Panc1 (cell line): ENCODE data around the gene LRRC70.

ENCODE experiments used
- POLR2AphosphoS5 ChIP-seq: IDR thresholded peaks from 2 replicates; pipeline ENCODE4 v1.6.1; 2012; ENCODE audit warnings: mild to moderate bottlenecking, low read depth, low read length, moderate library complexity
- TCF7L2 ChIP-seq: IDR thresholded peaks from 2 replicates; pipeline ENCODE4 v1.6.1; 2011; ENCODE audit warnings: mild to moderate bottlenecking, low read depth, low read length, inconsistent platforms

GRCh38 chr5:62605638-62606037, 27.0 kb downstream of the LRRC70 start:
- TF ChIP-seq TCF7L2 = no peak
- TF ChIP-seq POLR2AphosphoS5 = no peak
